Caco-2 (cell line): Measurements from ENCODE around the gene MAGI1. TPM values are rescaled to one million over a fixed set of nuclear protein-coding genes. Genes with fewer than 3 reads are reported as not detected.

Source experiments
- BruUV-seq: library from RNA; stranded (reverse); fragments of 400-500 nt; replicated peaks from 2 replicates; lab custom pipeline; 2021; lab: Mats Ljungman, UMichigan
- CTCF ChIA-PET: fragments of 300-600 bp; sonication (Branson Sonifier 250); formaldehyde crosslinking; loops from one replicate; lab custom pipeline; 2022; ENCODE audit warnings: antibody characterized with exemption; lab: Charles Lee
- POLR2A ChIA-PET: fragments of 300-600 bp; sonication (Branson Sonifier 250); formaldehyde crosslinking; loops from one replicate; lab custom pipeline; 2022; ENCODE audit warnings: antibody characterized with exemption; lab: Charles Lee
- DNase-seq, 2 experiments: peaks; one replicate each; pipeline versions ENCODE4 v3.0.0 to v3.0.0-alpha.2; 2020 to 2022
- H3K27me3 ChIP-seq: replicated peaks from 2 replicates; pipeline ENCODE4 v1.6.0; 2011; ENCODE audit warnings: low read length; ENCODE audit not compliant: control insufficient read depth, insufficient read depth
- H3K36me3 ChIP-seq: 2 replicates; pipeline ENCODE4 v1.5.1; 2011; ENCODE audit warnings: low read length; ENCODE audit not compliant: control insufficient read depth, insufficient read depth
- H3K4me1 ChIP-seq: fragments of 250-450 bp; sonication (Bioruptor Pico); 2 replicates; pipeline ENCODE4 v1.5.1; 2020; ENCODE audit warnings: mild to moderate bottlenecking
- H3K4me3 ChIP-seq: 2 replicates; pipeline ENCODE4 v1.5.1; 2011; ENCODE audit warnings: low read depth, mild to moderate bottlenecking, control low read depth, low read length
- H3K9me3 ChIP-seq: fragments of 250-450 bp; sonication (Bioruptor Pico); 2 replicates; pipeline ENCODE4 v1.5.1; 2020; ENCODE audit warnings: mild to moderate bottlenecking, moderate library complexity
- H3K27ac Mint-ChIP-seq: one replicate; pipeline ENCODE4 v1.8.0; 2022; ENCODE audit warnings: mixed read lengths; ENCODE audit not compliant: unreplicated experiment
- H3K27me3 Mint-ChIP-seq: one replicate; pipeline ENCODE4 v1.8.0; 2022; ENCODE audit warnings: mixed read lengths; ENCODE audit not compliant: insufficient read depth, unreplicated experiment
- H3K36me3 Mint-ChIP-seq: one replicate; pipeline ENCODE4 v1.8.0; 2022; ENCODE audit warnings: mild to moderate bottlenecking, mixed read lengths; ENCODE audit not compliant: insufficient read depth, unreplicated experiment
- H3K4me1 Mint-ChIP-seq: one replicate; pipeline ENCODE4 v1.8.0; 2022; ENCODE audit warnings: low read depth, mixed read lengths; ENCODE audit not compliant: unreplicated experiment
- H3K4me3 Mint-ChIP-seq: one replicate; pipeline ENCODE4 v1.8.0; 2022; ENCODE audit warnings: mild to moderate bottlenecking, moderate library complexity, mixed read lengths; ENCODE audit not compliant: unreplicated experiment
- H3K9me3 Mint-ChIP-seq: one replicate; pipeline ENCODE4 v1.8.0; 2022; ENCODE audit warnings: mixed read lengths; ENCODE audit not compliant: unreplicated experiment
- intact Hi-C: fragments of 100-400 bp; cut with micrococcal nuclease; formaldehyde crosslinking; loops from one replicate; pipeline ENCODE4 v1.10.0; 2022; ENCODE audit not compliant: unreplicated experiment
- total RNA-seq: library from RNA; stranded (reverse); gene quantifications from 2 replicates; pipeline ENCODE4 v1.2.3, GENCODE V29; 2022
- TF ChIP-seq, protein P1 (sequence below), 2 experiments: fragments of 200-600 bp in 1 of 2; IDR thresholded peaks; 1 replicate in 1 of 2; 2 replicates in 1 of 2; pipeline versions ENCODE4 v1.5.1 to v1.8.0; 2011 to 2022; ENCODE audit warnings: antibody characterized with exemption in 1 of 2, control low read depth in 1 of 2, inconsistent platforms in 1 of 2, low read depth in 1 of 2, low read length in 1 of 2, mild to moderate bottlenecking in 1 of 2, moderate library complexity in 1 of 2; ENCODE audit not compliant: insufficient read depth in 1 of 2, severe bottlenecking in 1 of 2, unreplicated experiment in 1 of 2

The MAGI1 gene
- total RNA-seq, 1 experiment from 2014 or later, result 64.9 TPM

DNA sequence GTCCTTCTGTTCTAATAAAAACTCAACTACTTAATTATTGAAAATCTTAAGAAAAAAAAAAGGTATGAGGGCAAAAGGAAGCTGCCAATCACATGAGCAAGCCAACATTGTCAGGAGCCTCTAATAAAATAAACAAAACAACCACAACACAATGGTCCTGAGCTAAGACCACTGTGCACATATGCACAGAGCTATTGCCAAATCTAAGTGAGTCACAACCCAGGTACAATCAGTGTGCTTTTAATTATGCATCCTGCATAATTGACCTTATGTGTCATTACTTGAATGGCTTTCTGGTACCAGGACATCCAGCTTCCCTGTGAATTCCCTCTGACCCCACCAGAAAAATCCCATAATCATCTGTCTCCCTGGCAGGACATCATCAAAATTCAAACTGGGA, 639.8 kb downstream of the MAGI1 start:
- Mint-ChIP-seq H3K36me3 (peaks cover 20% of the 10 kb centered on the region), H3K4me1 (no peaks in the 10 kb centered on the region), H3K4me3 (no peak overlapping the region), H3K27me3 (no peaks in the 10 kb centered on the region), H3K27ac (no peak overlapping the region), H3K9me3 (no peaks in the 10 kb centered on the region)
- CTCF ChIA-PET, result no interaction called here
- POLR2A ChIA-PET, result interaction anchor here (0.6 kb wide), 1 partner anchor 14 kb away, joined by 3 read pairs; no protein-coding TSS in a partner anchor
- DNase-seq, result no peak
- TF ChIP-seq, protein P1, sequence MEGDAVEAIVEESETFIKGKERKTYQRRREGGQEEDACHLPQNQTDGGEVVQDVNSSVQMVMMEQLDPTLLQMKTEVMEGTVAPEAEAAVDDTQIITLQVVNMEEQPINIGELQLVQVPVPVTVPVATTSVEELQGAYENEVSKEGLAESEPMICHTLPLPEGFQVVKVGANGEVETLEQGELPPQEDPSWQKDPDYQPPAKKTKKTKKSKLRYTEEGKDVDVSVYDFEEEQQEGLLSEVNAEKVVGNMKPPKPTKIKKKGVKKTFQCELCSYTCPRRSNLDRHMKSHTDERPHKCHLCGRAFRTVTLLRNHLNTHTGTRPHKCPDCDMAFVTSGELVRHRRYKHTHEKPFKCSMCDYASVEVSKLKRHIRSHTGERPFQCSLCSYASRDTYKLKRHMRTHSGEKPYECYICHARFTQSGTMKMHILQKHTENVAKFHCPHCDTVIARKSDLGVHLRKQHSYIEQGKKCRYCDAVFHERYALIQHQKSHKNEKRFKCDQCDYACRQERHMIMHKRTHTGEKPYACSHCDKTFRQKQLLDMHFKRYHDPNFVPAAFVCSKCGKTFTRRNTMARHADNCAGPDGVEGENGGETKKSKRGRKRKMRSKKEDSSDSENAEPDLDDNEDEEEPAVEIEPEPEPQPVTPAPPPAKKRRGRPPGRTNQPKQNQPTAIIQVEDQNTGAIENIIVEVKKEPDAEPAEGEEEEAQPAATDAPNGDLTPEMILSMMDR (IDR thresholded peaks at IDR 0.05; ENCODE audit: insufficient read depth in 1 of 2, low read depth in 1 of 2, low read length in 1 of 2, severe bottlenecking in 1 of 2, unreplicated experiment in 1 of 2), result no peak
- Histone ChIP-seq H3K9me3 (no peaks in the 10 kb centered on the region), H3K36me3 (peaks cover 1% of the 10 kb centered on the region; the same call in 1 of the 2 replicates), H3K27me3 (no peaks in the 10 kb centered on the region), H3K4me3 (no peak overlapping the region), H3K4me1 (no peaks in the 10 kb centered on the region)
- BruUV-seq, result no TSS peak
- intact Hi-C loops, result no loop called here

DNA sequence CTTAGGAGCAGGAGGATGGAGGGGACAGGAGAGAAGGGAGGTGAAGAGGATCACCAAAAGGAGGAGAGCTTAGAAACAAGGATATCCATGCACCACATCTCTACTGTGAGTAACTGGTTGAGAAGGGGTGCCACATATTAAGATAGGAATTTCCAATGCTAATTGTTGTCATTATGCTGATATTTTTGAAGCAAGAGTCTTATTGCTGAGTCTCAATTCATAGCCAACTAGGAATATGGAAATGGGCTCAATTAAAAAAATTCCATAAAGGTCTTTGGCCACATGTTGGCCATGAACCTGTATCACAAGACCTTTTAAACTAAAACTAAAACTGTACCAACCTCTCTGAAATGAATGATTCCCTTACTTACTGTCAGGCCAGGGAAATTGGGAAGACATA, 642.6 kb downstream of the MAGI1 start:
- CTCF ChIA-PET, result no interaction called here
- no peaks in the 10 kb centered on the region for H3K9me3 ChIP-seq
- Mint-ChIP-seq H3K4me3 (no peak overlapping the region), H3K9me3 (no peaks in the 10 kb centered on the region), H3K27ac (no peak overlapping the region), H3K36me3 (peaks cover 30% of the 10 kb centered on the region), H3K4me1 (no peaks in the 10 kb centered on the region), H3K27me3 (no peaks in the 10 kb centered on the region)
- peaks cover 1% of the 10 kb centered on the region; the same call in 1 of the 2 replicates for H3K36me3 ChIP-seq
- H3K4me3 ChIP-seq, result no peak overlapping the region
- TF ChIP-seq, protein P1 (IDR thresholded peaks at IDR 0.05; ENCODE audit: insufficient read depth in 1 of 2, low read depth in 1 of 2, low read length in 1 of 2, severe bottlenecking in 1 of 2, unreplicated experiment in 1 of 2), result no peak
- POLR2A ChIA-PET, result no interaction called here
- no TSS peak for BruUV-seq
- intact Hi-C loops, result no loop called here
- no peaks in the 10 kb centered on the region for H3K27me3 ChIP-seq
- no peaks in the 10 kb centered on the region for H3K4me1 ChIP-seq
- no peak for DNase-seq

DNA sequence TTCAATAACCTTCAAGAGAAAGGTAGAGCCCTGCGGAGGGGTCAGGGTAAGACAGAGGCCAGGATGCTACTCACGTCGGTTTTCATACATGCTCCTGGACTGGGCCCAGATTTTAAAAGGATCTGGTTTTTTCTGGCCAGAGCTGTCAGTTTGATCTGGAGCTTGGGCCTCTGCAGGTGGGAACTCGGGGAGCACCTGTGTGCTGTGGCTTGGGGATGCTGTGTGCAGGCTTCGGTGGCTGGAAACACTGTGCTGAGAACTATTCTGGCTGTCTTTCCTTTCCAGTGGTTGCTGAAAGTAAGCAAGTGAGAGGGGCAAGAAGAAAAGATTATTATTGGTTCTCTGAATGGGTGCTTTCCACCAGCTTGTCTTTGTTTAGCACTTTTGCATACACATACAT, 647.6 kb downstream of the MAGI1 start:
- H3K9me3 Mint-ChIP-seq, result no peaks in the 10 kb centered on the region
- no peak overlapping the region for H3K27ac Mint-ChIP-seq
- Histone ChIP-seq H3K9me3 (no peaks in the 10 kb centered on the region), H3K4me3 (no peak overlapping the region), H3K36me3 (no peaks in the 10 kb centered on the region; the same call in 1 of the 2 replicates), H3K4me1 (no peaks in the 10 kb centered on the region), H3K27me3 (no peaks in the 10 kb centered on the region)
- DNase-seq, result no peak
- H3K36me3 Mint-ChIP-seq, result peaks cover 49% of the 10 kb centered on the region
- no peak overlapping the region for H3K4me3 Mint-ChIP-seq
- no peaks in the 10 kb centered on the region for H3K4me1 Mint-ChIP-seq
- intact Hi-C loops, result no loop called here
- no TSS peak for BruUV-seq
- ChIA-PET CTCF (no interaction called here), POLR2A (no interaction called here)
- TF ChIP-seq, protein P1 (IDR thresholded peaks at IDR 0.05; ENCODE audit: insufficient read depth in 1 of 2, low read depth in 1 of 2, low read length in 1 of 2, severe bottlenecking in 1 of 2, unreplicated experiment in 1 of 2), result no peak
- no peaks in the 10 kb centered on the region for H3K27me3 Mint-ChIP-seq
